ENCODE measurements around the gene ALAD. TPM values are rescaled to one million over a fixed set of nuclear protein-coding genes. Genes with fewer than 3 reads are reported as not detected.

The ALAD gene
- total and polyA plus RNA-seq, 2 of the 13 experiments (the other 11 are each of a cell fraction or from before 2014, with no cell fraction given), result 21.8 to 30.1 TPM

DNA sequence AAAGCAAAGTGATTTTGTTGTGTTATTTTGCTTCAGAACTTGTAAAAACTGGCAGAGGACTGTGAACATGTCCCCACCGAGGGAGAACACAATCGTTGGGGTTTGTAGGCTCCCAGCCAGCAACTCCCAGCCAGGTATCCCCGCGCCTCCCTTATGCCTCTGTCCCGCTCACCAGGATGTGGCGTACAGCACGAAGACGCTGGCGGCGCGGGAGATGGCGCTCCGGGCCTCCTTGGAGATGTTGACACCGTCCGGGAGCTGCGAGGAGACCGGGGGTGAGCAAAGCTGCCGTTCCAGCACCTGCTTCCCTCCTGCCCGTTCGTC is 8.8 kb upstream of the ALAD start:
- Histone ChIP-seq H3K79me2 (ENCODE audit: insufficient read depth, low read length) (peaks cover 12% of the 10 kb centered on the region), H3K9me3 (ENCODE audit: low read length) (no peaks in the 10 kb centered on the region), H3K27me3 (ENCODE audit: control insufficient read depth in 1 of 2, insufficient read depth in 2 of 2, low read length in 2 of 2) (no peaks in the 10 kb centered on the region; a peak in 1 of 5 replicates), H3K27ac (ENCODE audit: extremely low read length, insufficient read depth, low read length) (peak overlapping the region; percentile 91), H2AFZ (ENCODE audit: low read length) (no peak overlapping the region), H3K9ac (ENCODE audit: insufficient read depth, low read depth, low read length) (peak overlapping the region; percentile 93), H3K4me2 (ENCODE audit: low read depth, low read length) (peak overlapping the region; percentile 86), H3K36me3 (replicated peaks in 1 of 2; ENCODE audit: control insufficient read depth in 1 of 2, insufficient read depth in 2 of 2, low read length in 2 of 2) (peaks cover 0 to 19% of the 10 kb centered on the region in 2 experiments; a peak in 3 of 5 replicates), H3K4me1 (ENCODE audit: insufficient read depth, low read length) (peaks cover 37% of the 10 kb centered on the region), H3K4me3 (replicated peaks in 1 of 3; ENCODE audit: insufficient read depth in 1 of 3, low read depth in 2 of 3, low read length in 3 of 3) (peak overlapping the region; percentile 91 to 98 (median 95)), H4K20me1 (ENCODE audit: insufficient read depth, low read length) (no peaks in the 10 kb centered on the region)
- 0% methylated on average over 2 of the region's 20 CpGs for WGBS (ENCODE audit: low lambda C conversion rate)
- TF ChIP-seq ARHGAP35 (CRISPR knock-in tag; IDR thresholded peaks at IDR 0.05; ENCODE audit: borderline replicate concordance), result no peak
- 0 out of 2 replicates have a peak, but pooled peaks have one; percentile 71 for TF ChIP-seq ZNF235 (CRISPR knock-in tag; IDR thresholded peaks at IDR 0.05; ENCODE audit: borderline replicate concordance)
- TF ChIP-seq CREM (IDR thresholded peaks at IDR 0.05), result no peak
- TF ChIP-seq CREM (CRISPR knock-in tag; IDR thresholded peaks at IDR 0.05), result no peak
- no peak for TF ChIP-seq ZNF335 (CRISPR knock-in tag; IDR thresholded peaks at IDR 0.05)
- TF ChIP-seq ZNF546 (CRISPR knock-in tag; conservative IDR thresholded peaks at IDR 0.05), result no peak
- no peak for TF ChIP-seq KDM5B (CRISPR knock-in tag; IDR thresholded peaks at IDR 0.05; ENCODE audit: borderline replicate concordance)
- TF ChIP-seq, protein P1, sequence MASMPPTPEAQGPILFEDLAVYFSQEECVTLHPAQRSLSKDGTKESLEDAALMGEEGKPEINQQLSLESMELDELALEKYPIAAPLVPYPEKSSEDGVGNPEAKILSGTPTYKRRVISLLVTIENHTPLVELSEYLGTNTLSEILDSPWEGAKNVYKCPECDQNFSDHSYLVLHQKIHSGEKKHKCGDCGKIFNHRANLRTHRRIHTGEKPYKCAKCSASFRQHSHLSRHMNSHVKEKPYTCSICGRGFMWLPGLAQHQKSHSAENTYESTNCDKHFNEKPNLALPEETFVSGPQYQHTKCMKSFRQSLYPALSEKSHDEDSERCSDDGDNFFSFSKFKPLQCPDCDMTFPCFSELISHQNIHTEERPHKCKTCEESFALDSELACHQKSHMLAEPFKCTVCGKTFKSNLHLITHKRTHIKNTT (CRISPR knock-in tag; IDR thresholded peaks at IDR 0.05), result no peak
- no peak for TF ChIP-seq PCBP2 (optimal IDR thresholded peaks at IDR 0.05; ENCODE audit: low read depth, low read length, poor library complexity, severe bottlenecking)
- TF ChIP-seq ZNF562 (CRISPR knock-in tag; IDR thresholded peaks at IDR 0.05; ENCODE audit: borderline replicate concordance), result 0 out of 2 replicates have a peak, but pooled peaks have one; percentile 2
- TF ChIP-seq NR2F2 (IDR thresholded peaks at IDR 0.05; ENCODE audit: borderline replicate concordance, low read depth), result peak; percentile 8; the same call in 1 of the 2 replicates
- no peak for TF ChIP-seq GTF2F1 (IDR thresholded peaks at IDR 0.05; ENCODE audit: low read length)
- TF ChIP-seq YEATS4 (CRISPR knock-in tag; IDR thresholded peaks at IDR 0.05; ENCODE audit: borderline replicate concordance), result no peak
- TF ChIP-seq PRMT3 (CRISPR knock-in tag; IDR thresholded peaks at IDR 0.05; ENCODE audit: borderline replicate concordance, low read depth), result 0 out of 2 replicates have a peak, but pooled peaks have one; percentile 54
- no peak for TF ChIP-seq ATAD3A (CRISPR knock-in tag; IDR thresholded peaks at IDR 0.05)
- no peak for TF ChIP-seq ZNF550 (CRISPR knock-in tag; IDR thresholded peaks at IDR 0.05; ENCODE audit: borderline replicate concordance)
- POLR2A ChIA-PET, result interaction anchor here (0.8 to 3.6 kb wide), 30 partner anchors 9 to 245 kb away, joined by 3 to 50 read pairs (median 4); partner anchors contain the start of genes ALAD, CDC26, FKBP15 and HDHD3
- no peak for DNase-seq (ENCODE audit: low spot score)
- FAIRE-seq, result no peak
- CTCF ChIA-PET (ENCODE audit: low intra/inter-chr PET ratio, low total read pairs), result no interaction called here
- peak; percentile 5; the same call in 2 of the 3 replicates for ATAC-seq
- intact Hi-C loops (cut with micrococcal nuclease; ENCODE audit: unreplicated experiment), result loop anchor here (10.0 kb wide), 2 partner anchors 135 to 245 kb away; partner anchors contain the start of genes CDC26 and PRPF4
- no TSS peak for BruUV-seq (replicated peaks)
- in situ Hi-C loops (cut with HindIII; ENCODE audit: extremely low pct_ligation_motif_present, low pct_unique_long_range_greater_than_20kb), result no loop called here

Measured in HepG2 (cell line).